ENCODE measurements around the gene BUB1B.

The BUB1B gene

GRCh38 chr15:40255033-40255432, 94.2 kb downstream of the BUB1B start:
- no peak for DNase-seq

- DNase-seq = peak; percentile 53
Measured at GRCh38 chr15:40256638-40257235, 95.9 kb downstream of the BUB1B start.

DNA sequence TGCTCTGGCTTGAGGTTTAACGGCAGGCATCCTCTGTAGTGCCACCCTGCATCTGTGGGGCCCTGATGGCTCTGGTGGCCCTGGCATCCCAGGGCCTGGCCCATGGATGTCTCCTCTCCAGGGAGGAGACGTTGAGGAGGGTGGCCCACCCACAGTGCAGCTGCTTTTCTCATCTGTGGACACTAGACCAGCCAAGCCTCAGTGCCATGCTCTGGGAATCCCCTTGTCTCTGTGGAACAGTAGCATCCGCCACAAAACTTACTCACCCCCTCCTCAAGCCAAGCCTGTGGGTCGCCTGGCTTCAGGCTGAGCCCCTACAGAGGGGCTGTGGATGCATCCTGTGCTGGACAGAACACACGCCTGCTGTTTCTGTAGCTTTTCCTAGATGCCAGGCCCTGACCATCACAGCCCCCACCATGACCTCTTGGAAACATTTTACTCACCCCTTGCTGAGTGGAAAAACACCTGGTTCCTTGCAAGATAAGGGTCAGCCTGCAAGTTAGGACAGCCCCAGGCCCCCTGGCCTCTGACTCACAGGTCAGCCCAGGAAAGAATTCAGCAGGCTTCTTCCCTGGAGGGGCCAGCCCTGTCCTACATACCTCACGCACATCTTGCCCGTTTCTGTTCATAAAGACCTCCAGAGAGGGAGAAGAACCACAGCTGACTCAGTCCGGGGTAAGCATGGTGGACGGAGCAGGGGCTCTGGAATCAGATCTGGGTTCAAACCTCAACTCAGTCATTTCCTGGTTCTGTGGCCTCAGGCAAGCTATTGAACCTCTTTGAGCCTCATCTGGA, 97.0 kb downstream of the BUB1B start:
- DNase-seq = peak; percentile 79

- DNase-seq = peak; percentile 26
Measured at GRCh38 chr15:40258544-40258943, 97.7 kb downstream of the BUB1B start.

- no peak for DNase-seq
Measured at GRCh38 chr15:40259021-40259420, 98.2 kb downstream of the BUB1B start.

- DNase-seq = peak; percentile 39
Measured at GRCh38 chr15:40263024-40263754, 102.3 kb downstream of the BUB1B start.

DNA sequence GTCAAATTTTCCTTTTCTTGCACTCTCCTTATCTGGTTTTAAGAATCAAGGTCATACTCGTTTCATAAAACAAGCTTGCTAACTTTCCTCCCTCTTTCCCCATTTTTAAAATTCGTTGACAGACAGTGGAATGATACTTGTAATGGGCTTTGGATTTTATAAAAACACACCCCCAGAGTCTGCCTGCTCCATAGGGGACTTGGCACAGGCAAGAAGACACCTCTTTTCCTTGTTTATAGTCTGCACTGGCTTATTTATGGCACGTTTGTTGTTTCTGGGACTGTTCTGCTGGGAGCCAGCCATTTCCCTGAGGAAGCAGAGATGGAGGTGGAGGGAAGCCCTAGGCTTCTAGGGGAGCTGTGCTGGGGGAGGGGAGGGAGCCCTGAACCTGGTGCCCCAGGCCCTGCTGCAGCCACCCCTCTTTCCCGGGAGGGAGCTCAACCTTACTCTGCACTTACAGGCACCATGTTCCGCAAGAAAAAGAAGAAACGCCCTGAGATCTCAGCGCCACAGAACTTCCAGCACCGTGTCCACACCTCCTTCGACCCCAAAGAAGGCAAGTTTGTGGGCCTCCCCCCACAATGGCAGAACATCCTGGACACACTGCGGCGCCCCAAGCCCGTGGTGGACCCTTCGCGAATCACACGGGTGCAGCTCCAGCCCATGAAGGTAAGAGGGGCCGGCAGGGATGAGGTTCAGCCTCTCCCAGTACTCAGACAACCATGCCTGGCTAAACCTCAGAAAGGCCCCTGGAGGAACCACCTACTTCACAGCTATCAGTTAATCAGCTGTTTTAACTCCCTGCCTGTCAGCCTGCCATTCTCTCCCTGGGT, 103.7 kb downstream of the BUB1B start:
- no peak for DNase-seq

- no peak for DNase-seq
Measured at GRCh38 chr15:40265355-40265754, 104.5 kb downstream of the BUB1B start.

GRCh38 chr15:40265875-40266274, 105.0 kb downstream of the BUB1B start:
- no peak for DNase-seq

DNA sequence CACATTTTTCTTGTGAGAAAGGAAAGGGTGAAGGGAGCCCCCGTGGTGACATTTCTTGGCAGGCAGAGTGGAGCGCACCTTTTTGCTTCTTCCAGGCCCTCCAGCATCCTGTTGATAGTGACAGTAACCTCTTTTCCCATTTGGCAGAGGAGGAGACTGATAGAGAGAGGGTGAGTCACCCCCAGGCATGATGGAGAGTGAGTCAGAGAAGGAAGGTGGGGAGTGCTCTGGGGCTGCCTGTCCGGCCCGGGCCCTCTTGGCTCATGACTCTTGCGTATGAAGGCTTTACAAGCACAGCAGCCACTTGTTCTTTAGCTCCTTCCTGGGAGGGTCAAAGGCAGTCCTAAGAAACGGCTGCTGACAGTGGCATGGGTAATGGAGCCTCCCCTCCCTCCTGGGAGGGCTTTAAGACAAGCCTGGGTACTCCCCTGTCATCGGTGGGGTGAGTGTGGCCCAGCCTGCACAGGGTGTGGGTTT, 106.0 kb downstream of the BUB1B start:
- DNase-seq = peak; percentile 94

- no peak for DNase-seq
Measured at GRCh38 chr15:40267670-40268069, 106.8 kb downstream of the BUB1B start.

DNA sequence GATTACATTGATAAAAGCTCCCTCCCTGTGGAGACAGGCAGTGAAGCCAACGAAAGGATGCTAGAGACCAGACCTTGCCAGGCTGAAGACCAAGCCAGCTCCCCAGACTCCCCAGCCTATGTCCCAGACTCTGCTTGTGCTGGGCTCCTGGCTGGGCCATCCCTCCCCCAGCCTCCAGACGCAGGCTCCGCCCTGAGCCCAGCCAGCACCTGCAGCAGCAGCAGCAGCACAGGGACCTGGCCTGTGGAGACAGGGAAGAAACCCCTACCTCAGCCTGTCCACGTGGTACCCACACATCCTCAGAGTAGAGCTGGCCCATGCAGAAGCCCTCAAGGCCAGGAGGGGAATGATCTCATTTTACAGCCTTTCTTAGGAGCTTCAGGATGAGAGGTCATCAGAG, 108.7 kb downstream of the BUB1B start:
- DNase-seq = no peak

- DNase-seq = no peak
Measured at GRCh38 chr15:40270246-40270995, 109.6 kb downstream of the BUB1B start.

Data from EL (cell line).